H54 (cell line): ENCODE results near the gene TOMM20.

Experiments
- DNase-seq: peaks from one replicate; pipeline ENCODE4 v3.0.0; 2011; ENCODE audit warnings: low spot score, mixed read lengths; ENCODE audit not compliant: insufficient read length
- FAIRE-seq: peaks from 3 replicates; lab custom pipeline; 2011; peaks lifted over from hg19 to GRCh38; lab: Jason Lieb, UNC
- POLR2A ChIP-seq: IDR thresholded peaks from 2 replicates; pipeline ENCODE4 v1.6.1; 2011; ENCODE audit warnings: low read depth, mild to moderate bottlenecking, low read length

TOMM20 gene

GRCh38 chr1:235067396-235068157 is 61.1 kb downstream of the TOMM20 start:
- DNase-seq (peak; percentile 77), FAIRE-seq (no peak)
- TF ChIP-seq POLR2A, result no peak

GRCh38 chr1:235063068-235063765 is 65.4 kb downstream of the TOMM20 start:
- no peak for TF ChIP-seq POLR2A
- FAIRE-seq, result no peak
- DNase-seq, result no peak

- no peak for TF ChIP-seq POLR2A
- FAIRE-seq (no peak), DNase-seq (no peak)
Measured at GRCh38 chr1:235060607-235061470, 67.8 kb downstream of the TOMM20 start.
